Islet precursor cell (in vitro differentiated cells): ENCODE results near the gene PSMB1.
"Not testable (repeated sequence)": the region's sequence is repeated elsewhere in the genome, so short reads cannot be mapped to it uniquely, and the experiment has no call there.

Experiments
- DNase-seq: peaks from one replicate; pipeline ENCODE4 v3.0.0-alpha.2; 2018

Gene PSMB1

DNA sequence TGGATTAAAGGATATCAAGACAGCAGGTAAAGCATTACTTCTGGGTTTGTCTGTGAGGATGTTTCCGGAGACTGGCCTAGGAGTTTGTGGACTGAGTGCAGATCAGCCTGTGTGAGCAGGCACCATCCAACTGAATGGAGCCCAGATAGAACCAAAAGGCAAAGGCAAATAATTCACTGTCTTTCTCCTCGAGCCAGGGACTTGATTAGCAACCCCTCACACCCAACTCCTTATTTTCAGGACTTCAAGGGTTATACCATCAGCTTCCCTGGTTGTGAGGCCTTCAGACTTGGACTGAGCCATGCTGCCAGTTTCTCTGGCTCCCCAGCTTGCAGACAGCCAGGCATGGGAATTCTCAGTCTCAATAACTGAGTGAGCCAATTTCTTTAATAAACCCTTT, 19.3 kb downstream of the PSMB1 start:
- DNase-seq = no peak

DNA sequence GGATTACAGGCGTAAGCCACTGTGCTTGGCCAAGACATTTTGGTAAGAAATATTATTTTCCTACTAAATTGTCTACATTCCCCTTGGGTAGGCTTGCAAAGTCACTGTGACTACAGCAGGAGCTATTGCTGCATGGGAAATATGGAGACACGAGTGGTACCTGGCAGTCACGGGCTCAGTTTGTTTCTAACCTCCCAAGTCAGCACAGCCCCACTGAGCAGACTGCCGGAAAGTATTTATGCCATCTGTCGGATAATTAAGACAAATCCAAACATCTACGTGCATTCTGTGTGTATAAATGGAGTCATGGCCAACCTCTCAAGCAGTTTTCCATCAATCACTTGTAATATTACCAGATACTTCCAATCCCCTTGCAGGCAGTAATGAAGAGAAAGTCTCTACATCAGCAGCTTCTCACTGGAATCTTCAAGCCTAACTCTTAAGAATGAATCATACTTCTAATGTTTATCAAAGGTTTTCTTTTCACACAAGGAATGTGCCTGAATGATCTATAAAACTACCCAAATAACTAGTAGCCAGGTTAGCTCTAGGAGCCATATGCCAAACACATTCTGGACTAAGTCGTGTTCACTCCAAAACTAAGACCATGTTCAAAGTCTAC, 20.1 kb downstream of the PSMB1 start:
- DNase-seq = no peak

DNA sequence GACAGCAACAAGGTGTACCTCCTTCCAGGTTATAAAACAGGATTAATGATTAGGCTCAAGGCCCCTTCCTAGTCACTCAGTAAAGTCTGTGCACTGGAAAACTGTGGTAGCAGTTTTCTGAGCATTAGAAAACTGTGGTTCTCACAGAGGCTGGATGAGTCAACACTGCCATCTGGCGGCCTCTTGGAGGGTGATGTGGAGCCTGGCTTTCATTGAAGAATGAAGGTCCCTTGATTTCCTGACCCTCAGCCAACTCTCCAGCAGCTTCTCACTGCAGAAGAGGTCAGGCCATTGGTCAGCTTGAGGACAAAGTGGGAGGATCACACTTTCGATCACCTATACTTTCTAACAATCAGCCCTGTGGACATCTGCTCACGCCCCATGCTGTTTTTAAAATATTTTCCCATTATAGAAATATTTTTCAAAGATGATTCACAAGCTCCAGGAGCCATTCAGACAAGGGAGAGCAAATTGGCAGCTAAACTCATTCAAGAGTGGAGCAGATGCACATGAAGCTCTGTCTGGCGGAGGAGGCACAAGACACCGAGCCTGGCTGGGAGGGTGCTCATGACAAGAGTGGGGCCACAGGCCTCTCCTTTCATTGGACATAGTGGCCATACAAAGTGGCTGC, 23.2 kb downstream of the PSMB1 start:
- DNase-seq = peak; percentile 87

DNA sequence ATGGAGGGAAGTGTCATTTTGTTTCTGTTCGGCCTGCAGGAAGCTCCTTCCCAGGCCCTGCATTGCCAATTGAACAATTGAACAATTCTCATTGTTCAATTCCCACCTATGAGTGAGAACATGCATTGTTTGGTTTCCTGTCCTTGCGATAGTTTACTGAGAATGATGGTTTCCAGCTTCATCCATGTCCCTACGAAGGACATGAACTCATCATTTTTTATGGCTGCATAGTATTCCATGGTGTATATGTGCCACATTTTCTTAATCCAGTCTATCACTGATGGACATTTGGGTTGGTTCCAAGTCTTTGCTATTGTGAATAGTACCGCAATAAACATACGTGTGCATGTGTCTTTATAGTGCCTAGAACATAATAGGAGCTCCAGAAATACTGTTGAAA, 25.1 kb downstream of the PSMB1 start:
- DNase-seq = not testable (repeated sequence)

DNA sequence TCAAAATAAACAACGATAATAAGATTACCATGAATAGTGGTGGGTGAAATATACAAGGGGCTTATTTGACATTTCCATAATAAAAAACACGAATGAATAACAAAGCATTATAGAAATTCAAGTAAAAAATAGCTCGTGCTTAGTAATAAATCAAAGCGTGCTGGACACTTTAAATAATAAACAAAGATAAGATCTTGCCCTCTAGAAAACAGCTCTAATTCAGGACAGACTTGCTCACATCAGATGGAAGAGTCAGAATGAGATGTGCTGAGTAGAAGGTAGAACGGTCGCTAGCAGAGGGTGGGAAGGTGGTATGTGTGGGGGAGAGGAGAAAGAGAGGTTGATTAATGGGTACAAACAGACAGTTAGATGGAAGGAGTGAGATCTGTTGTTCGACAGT, 27.3 kb downstream of the PSMB1 start:
- DNase-seq = no peak

DNA sequence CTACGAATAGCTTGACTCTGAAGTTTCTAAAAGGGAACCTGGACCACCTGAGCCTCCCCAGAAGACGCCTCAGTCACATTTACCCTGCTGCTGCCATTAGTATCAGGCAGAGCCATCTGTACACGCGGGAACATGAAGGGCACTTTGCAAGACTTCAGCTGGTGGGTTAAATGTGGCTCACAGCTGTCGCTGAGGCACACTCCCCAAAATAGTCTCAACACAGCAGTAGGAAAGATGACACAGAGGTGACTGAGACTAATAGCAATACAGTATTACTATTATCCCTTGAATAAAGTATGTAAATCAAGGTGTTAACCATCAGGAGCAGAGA, 29.0 kb downstream of the PSMB1 start:
- no peak for DNase-seq

DNA sequence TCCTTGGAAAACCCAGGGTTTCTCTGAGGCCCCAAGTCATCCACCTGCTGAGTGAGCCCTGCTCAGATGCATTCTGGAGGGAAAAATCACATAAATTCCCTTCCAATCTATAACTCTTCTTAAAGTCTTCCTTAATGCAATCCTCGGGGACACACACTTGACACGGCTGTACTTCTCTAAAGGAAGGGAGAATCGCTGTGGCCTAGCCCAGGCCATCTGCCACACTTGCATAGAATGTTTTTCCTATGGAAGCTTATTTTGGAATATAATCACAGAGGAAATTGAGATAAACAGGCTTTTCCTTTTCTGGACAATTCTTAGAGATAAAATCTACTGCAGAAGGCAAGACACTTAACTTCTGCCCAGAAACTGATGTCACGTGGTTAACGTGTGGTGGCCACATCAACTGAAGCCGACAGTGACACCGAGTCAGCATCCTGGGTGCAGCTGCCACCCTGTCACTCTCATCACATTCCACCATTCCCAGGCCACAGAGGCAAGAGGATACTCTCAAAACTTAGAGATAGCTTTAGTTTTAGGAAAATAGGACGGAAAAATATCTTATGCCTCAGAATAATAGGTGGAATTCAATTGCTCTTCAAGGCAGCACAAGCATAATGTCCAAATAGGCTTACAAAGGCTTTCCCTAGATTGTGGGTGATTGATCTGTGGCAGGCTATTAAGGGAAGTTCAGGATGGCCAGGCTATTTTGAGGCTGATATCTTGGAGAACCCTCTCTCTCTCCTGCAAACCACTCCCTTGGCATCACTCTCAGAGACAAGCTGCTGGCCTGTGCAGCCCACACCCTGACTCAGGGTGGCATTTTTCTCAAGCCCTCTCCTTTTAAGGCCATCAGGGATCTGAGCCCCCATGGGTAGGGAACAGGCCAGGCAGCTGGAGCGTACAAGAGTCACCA, 29.6 kb downstream of the PSMB1 start:
- DNase-seq = no peak

DNA sequence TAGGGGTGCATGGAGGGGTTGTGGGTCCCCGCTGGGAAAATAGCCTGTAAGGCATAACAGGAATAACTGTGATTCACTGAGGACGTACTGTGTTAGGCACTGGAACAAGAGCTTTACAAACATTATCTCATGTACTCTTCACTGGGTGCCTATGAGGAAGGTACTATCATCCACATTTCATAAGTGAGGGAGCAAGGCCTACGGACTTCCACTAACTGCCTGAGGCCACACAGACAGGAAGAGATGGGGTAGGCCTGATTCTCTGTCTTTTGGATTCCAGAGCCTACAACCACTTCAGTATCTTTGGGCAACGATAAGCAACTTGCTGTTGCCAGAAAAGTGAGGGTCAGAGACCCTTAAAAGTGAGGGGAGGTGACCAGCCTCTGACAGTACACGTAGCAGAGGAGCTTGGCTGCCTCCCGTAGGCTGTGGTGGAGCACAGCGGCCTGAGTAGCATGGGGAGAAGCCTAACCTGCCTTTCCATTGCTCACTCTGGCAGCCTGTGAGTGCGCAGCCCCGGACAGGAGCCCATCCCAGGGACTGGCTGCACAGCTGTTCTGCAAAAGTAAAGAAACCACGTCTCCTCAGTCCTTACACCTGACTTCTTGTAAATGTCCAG, 30.4 kb downstream of the PSMB1 start:
- DNase-seq = peak; percentile 75

DNA sequence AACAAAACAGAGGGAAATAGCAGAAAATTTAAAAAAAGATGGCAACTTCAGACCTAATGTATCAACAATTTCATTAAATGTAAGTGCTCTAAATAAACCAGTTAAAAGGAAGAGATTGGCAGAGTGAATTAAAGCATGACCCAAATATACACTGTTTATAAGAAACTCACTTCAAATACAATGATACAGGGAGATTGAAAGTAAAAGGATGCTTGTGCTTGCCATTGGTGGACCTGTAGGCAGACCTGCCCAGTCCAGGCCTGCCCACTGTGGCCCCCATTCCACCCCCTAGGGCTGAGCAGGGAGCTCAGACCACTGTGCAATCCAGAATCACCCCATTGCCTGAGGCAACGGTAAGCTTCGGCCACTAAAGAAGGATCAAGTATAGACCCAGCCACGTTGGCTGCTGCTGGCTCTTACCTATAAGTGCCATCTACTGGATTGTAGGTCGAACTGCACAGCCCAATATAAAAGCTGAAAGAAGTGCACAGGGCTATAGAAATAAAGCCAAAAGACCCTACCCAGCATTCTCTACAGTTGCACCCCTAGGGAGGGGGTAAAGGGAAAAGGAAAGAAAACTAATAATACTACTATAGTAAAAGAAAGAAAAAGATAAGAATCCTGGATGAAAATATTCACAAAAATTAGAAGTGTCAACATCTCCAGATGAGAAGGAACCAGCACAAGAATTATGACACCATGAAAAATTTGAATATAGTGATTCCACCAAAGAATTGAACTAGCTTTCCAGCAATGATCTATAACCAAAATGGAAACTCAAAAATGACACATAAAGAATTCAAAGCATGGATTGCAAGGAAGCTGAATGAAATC, 36.1 kb downstream of the PSMB1 start:
- DNase-seq = peak; percentile 85

DNA sequence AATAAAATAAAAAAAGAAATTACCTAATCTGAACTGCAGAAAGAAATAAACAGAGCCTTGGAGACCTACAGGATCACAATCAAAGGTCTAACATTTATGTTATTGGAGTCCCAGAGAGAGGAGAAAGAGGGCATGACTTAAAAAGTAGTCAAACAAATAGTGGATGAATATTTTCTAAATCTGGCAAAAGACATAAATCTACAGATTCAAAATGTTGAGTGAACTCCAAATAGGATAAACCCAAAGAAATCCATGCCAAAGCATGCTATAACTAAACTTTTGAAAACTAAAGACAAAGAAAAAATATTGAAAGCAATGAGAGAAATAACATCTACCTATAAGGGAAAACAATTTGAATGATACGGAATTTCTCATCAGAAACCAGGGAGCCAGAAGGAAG, 38.2 kb downstream of the PSMB1 start:
- no peak for DNase-seq

DNA sequence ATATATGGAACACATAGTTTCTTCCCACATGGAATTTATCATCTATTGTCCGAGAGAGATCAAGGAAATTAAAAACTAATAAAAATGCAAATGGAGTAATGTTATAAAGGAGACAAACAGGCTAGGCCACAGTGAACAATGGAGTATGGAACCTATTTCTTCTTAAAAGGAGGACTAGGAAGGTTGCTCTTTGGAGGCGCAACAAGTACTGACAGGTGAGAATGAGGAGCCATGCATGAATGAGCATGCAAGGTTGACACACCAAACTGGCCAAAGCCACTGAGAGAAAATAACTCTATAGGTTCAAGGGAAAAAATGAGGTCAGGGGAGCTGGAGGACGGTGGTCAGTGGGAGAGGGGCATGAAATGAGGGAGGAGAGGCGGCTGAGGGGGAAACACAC, 40.9 kb downstream of the PSMB1 start:
- DNase-seq = no peak

DNA sequence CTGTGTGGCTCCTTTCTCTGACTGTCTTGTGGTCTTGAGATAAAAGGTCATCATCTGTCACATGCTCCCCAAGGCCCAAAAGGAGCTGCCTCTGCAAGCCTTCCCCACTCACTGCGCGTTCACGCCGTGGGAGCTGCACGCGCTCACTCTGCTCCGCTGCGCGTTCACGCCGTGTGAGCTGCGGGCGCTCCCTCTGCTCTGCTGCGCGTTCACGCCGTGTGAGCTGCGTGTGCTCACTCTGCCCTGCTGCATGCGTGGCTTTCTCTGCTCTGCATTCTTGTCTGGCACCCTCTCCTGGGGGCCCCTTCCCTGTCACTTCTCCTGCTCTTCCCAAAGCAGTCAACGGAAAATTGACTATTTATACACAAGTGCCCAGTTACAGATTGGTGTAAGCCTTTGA, 42.5 kb downstream of the PSMB1 start:
- DNase-seq = no peak

DNA sequence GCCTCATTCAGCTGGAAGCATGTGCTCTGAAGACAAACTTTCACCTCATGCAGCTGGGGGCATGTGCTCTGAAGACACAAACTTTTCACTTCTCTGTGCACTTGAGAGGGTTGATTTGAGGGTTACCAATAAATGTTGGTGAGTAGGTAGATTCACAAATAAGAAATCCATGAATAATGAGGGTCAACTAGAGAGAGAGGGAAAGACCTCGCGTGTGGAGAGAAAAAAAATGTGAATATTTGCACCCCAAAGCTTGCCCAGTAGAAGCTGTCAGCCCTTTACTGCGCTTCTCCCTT, 43.4 kb downstream of the PSMB1 start:
- DNase-seq = no peak

DNA sequence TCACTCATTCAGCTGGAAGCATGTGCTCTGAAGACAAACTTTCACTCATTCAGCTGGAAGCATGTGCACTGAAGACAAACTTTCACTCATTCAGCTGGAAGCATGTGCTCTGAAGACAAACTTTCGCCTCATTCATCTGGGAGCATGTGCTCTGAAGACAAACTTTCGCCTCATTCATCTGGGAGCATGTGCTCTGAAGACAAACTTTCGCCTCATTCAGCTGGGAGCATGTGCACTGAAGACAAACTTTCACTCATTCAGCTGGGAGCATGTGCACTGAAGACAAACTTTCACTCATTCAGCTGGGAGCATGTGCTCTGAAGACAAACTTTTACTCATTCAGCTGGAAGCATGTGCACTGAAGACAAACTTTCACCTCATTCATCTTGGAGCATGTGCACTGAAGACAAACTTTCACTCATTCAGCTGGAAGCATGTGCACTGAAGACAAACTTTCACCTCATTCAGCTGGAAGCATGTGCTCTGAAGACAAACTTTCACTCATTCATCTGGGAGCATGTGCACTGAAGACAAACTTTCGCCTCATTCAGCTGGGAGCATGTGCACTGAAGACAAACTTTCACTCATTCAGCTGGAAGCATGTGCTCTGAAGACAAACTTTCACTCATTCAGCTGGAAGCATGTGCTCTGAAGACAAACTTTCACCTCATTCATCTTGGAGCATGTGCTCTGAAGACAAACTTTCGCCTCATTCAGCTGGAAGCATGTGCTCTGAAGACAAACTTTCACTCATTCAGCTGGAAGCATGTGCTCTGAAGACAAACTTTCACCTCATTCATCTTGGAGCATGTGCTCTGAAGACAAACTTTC, 44.0 kb downstream of the PSMB1 start:
- DNase-seq = not testable (repeated sequence)

DNA sequence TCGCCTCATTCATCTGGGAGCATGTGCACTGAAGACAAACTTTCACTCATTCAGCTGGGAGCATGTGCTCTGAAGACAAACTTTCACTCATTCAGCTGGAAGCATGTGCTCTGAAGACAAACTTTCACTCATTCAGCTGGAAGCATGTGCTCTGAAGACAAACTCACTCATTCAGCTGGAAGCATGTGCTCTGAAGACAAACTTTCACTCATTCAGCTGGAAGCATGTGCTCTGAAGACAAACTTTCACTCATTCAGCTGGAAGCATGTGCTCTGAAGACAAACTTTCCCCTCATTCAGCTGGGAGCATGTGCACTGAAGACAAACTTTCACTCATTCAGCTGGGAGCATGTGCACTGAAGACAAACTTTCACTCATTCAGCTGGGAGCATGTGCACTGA, 44.8 kb downstream of the PSMB1 start:
- not testable (repeated sequence) for DNase-seq

DNA sequence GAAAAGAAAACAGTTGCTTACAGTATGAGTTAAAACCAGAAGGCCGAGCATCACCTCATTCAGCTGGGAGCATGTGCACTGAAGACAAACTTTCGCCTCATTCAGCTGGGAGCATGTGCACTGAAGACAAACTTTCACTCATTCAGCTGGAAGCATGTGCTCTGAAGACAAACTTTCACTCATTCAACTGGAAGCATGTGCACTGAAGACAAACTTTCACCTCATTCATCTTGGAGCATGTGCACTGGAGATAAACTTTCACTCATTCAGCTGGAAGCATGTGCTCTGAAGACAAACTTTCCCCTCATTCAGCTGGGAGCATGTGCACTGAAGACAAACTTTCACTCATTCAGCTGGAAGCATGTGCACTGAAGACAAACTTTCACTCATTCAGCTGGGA, 45.4 kb downstream of the PSMB1 start:
- not testable (repeated sequence) for DNase-seq

DNA sequence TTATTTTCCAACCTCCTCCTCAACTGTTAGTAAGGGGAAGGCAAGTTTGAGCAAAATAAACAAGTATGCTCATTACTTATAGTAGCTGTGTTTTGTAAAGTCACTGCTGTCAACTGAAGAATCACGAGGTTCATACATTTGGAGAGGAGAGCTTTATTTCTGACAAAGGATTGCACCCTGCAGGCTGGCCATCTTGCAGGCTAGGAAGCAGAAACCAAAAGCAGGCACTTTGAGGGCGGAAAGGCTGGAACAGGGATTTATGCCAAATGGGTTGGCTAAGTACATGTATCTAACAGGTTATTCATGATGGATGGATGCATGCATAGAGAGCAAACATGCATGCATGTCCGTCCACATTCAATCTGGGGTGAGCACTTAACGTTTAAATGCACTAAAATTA, 46.7 kb downstream of the PSMB1 start:
- DNase-seq = no peak

DNA sequence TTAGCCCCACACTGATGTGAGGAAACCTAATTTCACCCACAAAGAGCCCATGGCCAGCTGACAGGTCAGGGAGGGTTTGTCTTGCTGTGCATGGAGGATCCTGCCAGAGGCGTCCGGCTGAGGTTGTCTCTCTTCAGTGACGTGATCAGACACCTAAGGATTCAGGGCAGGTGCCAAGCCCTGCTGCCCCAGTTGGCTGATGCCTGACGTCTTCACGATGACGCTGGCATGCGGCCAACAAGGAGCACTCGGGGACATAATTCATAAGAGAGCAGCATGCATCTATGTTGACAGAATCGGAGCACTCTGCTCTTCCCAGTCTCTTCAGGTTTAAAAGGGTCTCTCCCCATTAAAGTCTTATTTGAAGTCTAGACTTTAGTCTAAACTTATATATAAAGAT, 47.8 kb downstream of the PSMB1 start:
- DNase-seq = no peak

DNA sequence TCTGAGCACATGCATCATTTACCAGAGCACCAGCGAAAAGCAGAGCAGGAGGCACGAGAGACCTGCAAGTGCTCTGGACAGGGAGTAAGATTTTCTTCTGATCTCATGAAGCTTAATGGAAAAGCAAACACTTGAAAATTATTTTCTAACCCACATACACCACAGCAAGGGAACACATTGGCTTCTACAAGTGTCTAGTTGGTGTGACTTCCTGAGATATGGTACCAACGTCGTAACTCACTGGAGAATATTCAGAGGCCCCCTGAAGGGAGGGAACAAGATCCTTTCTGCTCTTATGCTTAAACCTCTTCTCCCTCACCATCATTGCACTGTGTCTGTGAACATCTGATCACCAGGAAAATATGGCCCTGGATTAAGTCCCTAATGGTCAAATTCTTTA, 48.6 kb downstream of the PSMB1 start:
- no peak for DNase-seq

DNA sequence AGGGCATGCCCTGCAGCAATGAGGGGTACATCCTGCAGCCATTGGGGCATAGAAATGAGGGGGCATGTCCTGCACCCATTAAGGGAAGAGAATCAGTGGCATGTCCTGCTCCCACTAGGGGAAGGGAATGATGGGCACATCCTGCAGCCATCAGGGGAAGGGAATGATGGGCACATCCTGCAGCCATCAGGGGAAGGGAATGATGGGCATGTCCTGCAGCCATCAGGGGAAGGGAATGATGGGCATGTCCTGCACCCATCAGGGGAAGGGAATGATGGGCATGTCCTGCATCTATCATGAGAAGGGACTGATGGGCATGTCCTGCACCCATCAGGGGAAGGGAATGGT, 49.7 kb downstream of the PSMB1 start:
- no peak for DNase-seq

DNA sequence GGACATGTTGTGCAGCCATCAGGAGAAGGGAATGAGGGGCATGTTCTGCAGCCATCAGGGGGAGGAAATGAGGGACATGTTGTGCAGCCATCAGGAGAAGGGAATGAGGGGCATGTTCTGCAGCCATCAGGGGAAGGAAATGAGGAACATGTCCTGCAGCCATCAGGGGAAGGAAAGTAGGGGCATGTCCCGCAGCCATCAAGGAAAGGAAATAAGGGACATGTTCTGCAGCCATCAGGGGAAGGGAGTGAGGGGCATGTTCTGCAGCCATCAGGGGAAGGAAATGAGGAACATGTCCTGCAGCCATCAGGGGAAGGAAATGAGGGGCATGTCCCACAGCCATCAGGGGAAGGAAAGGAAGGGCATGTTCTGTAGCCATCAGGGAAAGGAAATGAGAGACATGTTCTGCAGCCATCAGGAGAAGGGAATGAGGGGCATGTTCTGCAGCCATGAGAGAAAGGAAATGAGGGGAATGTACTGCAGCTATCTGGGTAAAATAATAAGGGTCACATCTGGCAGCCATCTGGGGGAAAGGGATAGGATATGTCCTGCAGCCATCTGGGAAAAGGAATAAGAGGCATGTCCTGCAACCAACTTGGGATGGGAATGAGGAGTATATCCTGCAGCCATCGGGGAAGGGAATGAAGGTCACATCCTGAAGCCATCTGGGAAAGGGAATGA, 50.2 kb downstream of the PSMB1 start:
- not testable (repeated sequence) for DNase-seq

DNA sequence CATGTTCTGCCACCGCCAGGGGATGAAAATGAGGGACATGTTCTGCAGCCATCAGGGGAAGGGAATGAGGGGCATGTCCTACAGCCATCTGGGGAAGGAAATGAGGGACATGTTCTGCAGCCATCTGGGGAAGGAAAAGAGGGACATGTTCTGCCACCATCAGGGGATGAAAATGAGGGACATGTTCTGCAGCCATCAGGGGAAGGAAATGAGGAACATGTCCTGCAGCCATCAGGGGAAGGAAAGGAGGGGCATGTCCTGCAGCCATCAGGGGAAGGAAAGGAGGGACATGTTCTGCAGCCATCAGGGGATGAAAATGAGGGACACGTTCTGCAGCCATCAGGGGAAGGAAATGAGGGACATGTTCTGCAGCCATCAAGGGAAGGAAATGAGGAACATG, 50.8 kb downstream of the PSMB1 start:
- DNase-seq = not testable (repeated sequence)
